ENCODE measurements around the gene COBL.

The COBL gene, protein sequence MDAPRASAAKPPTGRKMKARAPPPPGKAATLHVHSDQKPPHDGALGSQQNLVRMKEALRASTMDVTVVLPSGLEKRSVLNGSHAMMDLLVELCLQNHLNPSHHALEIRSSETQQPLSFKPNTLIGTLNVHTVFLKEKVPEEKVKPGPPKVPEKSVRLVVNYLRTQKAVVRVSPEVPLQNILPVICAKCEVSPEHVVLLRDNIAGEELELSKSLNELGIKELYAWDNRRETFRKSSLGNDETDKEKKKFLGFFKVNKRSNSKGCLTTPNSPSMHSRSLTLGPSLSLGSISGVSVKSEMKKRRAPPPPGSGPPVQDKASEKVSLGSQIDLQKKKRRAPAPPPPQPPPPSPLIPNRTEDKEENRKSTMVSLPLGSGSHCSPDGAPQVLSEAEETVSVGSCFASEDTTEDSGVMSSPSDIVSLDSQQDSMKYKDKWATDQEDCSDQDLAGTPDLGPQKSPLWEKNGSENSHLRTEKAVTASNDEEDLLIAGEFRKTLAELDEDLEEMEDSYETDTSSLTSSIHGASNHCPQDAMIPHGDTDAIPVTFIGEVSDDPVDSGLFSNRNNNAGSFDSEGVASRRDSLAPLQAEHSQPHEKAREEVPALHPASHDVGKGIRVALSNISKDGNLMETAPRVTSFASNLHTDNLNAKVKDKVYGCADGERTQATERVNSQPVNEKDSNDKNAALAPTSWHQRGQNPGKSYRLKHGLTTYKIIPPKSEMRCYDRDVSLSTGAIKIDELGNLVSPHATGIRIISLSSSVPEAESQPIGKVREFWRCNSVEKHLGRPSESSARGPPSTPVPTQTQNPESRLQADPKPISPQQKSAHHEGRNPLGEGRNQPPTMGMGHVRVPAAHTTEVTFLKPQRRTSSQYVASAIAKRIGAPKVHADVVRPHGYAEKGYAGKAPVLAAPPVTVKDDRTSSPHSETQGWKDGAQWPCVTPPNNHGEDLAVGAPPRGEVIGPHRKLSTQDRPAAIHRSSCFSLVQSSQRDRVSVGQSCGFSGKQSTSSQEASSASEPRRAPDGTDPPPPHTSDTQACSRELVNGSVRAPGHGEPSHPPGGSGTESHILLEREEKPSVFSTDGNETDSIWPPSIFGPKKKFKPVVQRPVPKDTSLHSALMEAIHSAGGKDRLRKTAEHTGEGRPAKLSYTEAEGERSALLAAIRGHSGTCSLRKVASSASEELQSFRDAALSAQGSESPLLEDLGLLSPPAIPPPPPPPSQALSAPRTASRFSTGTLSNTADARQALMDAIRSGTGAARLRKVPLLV

DNA sequence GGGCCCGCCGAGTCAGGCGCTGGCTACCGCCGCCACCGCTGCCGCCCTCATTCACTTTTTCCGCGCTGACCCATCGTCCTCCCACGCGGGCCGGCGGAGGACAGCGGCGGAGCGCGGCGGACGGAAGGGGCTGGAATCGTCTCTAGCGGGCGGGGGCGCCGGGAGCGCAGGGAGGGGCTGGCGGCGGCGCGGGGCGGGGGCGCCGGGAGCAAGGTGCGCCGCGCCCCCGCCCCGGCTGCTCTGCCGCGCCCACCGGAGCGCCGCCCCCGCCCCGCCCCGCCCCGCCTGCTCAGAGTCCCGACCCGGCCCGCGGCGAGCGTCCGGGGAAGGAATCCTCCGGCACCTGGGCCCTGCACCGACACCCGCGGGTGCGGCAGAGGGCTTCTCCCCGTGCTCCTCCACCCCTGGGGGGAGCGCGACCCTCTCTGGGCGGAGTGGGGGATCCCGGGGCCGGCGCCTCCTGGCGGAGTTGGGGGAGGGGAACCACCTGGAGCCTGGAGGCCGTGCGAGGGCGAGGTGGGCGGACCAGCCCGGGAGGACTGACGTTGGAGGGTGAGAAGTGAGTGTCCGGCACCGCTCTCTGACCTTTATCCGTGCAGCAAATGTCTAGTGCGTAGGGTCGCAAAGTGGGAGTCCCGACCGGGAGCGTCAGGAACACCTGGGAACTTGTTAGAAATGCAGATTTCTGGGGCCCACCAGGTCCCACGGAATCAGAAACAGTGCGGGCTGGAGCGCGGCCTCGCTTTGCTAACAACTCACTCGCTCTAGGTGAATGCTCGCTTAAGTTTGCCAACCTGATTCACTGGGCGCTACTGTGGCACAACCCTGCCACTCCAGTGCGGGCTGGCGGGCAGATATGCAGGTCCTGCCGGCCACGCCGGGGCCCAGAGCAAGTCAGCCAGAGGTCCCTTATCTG lies at the start of gene COBL:
Gene COBL, minus strand, starts transcription at position 144 of the 916 bp plus-strand sequence. CDS start 176 bp downstream, outside the sequence.
- Histone ChIP-seq H3K4me3 (ENCODE audit: low read depth in 1 of 5, low read length in 5 of 5) (peak within 1 kb of the TSS; percentile 53 to 73 (median 61)), H3K9me3 (ENCODE audit: control insufficient read depth in 5 of 5, low read length in 5 of 5) (no peaks in the 10 kb centered on the region), H3K4me1 (ENCODE audit: control insufficient read depth in 5 of 5, insufficient read depth in 5 of 5, low read length in 5 of 5) (peaks cover 0 to 27% (median 20%) of the 10 kb centered on the region in 5 donors), H3K9ac (ENCODE audit: low read length in 5 of 5) (peak within 1 kb of the TSS in 3 of 5 donors; percentile 55 to 63 (median 62)), H3K27ac (ENCODE audit: low read depth, low read length) (no peak within 1 kb of the TSS), H3K36me3 (ENCODE audit: control insufficient read depth in 5 of 5, insufficient read depth in 5 of 5, low read length in 5 of 5) (no peaks in the 10 kb centered on the region), H3K27me3 (ENCODE audit: control insufficient read depth in 5 of 5, insufficient read depth in 4 of 5, low read length in 5 of 5) (peaks cover 9 to 28% (median 13%) of the 10 kb centered on the region in 5 donors)

GRCh38 chr7:51366172-51366728 lies 49.6 kb upstream of the COBL start:
- Histone ChIP-seq H3K9me3 (ENCODE audit: control insufficient read depth in 5 of 5, low read length in 5 of 5) (peaks cover 0 to 2% (median 0%) of the 10 kb centered on the region in 5 donors), H3K27ac (ENCODE audit: low read depth, low read length) (no peak overlapping the region), H3K4me3 (ENCODE audit: low read depth in 1 of 5, low read length in 5 of 5) (no peak overlapping the region), H3K27me3 (ENCODE audit: control insufficient read depth in 5 of 5, insufficient read depth in 4 of 5, low read length in 5 of 5) (peaks cover 0 to 3% (median 0%) of the 10 kb centered on the region in 5 donors), H3K4me1 (ENCODE audit: control insufficient read depth in 5 of 5, insufficient read depth in 5 of 5, low read length in 5 of 5) (no peaks in the 10 kb centered on the region), H3K36me3 (ENCODE audit: control insufficient read depth in 5 of 5, insufficient read depth in 5 of 5, low read length in 5 of 5) (no peaks in the 10 kb centered on the region), H3K9ac (ENCODE audit: low read length in 5 of 5) (no peak overlapping the region)

DNA sequence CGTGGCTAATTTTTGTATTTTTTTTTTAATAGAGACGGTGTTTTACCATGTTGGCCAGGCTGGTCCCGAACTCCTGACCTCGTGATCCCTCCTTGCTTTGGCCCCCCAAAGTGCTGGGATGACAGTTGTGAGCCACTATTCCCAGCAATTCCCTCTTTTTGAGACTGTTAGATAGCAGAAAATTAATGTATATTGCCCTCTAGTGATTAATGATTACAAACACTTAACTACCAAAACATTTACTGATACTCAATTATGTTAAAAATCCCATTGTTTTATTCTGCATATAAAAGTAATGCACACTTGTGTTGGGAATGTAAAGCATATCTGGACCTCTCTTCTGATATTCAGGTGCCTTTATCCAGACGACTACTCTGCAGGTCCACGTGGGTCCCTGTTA lies 41.2 kb upstream of the COBL start:
- Histone ChIP-seq H3K9me3 (ENCODE audit: control insufficient read depth in 5 of 5, low read length in 5 of 5) (peaks cover 0 to 6% (median 0%) of the 10 kb centered on the region in 5 donors), H3K4me1 (ENCODE audit: control insufficient read depth in 5 of 5, insufficient read depth in 5 of 5, low read length in 5 of 5) (no peaks in the 10 kb centered on the region), H3K9ac (ENCODE audit: low read length in 5 of 5) (no peak overlapping the region), H3K27me3 (ENCODE audit: control insufficient read depth in 5 of 5, insufficient read depth in 4 of 5, low read length in 5 of 5) (no peaks in the 10 kb centered on the region), H3K27ac (ENCODE audit: low read depth, low read length) (no peak overlapping the region), H3K36me3 (ENCODE audit: control insufficient read depth in 5 of 5, insufficient read depth in 5 of 5, low read length in 5 of 5) (no peaks in the 10 kb centered on the region), H3K4me3 (ENCODE audit: low read depth in 1 of 5, low read length in 5 of 5) (no peak overlapping the region)

GRCh38 chr7:51356849-51357516 lies 40.4 kb upstream of the COBL start:
- H3K36me3 ChIP-seq (ENCODE audit: control insufficient read depth in 5 of 5, insufficient read depth in 5 of 5, low read length in 5 of 5), result no peaks in the 10 kb centered on the region
- no peak overlapping the region for H3K4me3 ChIP-seq (ENCODE audit: low read depth in 1 of 5, low read length in 5 of 5)
- no peak overlapping the region for H3K9ac ChIP-seq (ENCODE audit: low read length in 5 of 5)
- H3K27ac ChIP-seq (ENCODE audit: low read depth, low read length), result no peak overlapping the region
- H3K9me3 ChIP-seq (ENCODE audit: control insufficient read depth in 5 of 5, low read length in 5 of 5), result peaks cover 0 to 6% (median 0%) of the 10 kb centered on the region in 5 donors
- peaks cover 0 to 6% (median 0%) of the 10 kb centered on the region in 5 donors for H3K4me1 ChIP-seq (ENCODE audit: control insufficient read depth in 5 of 5, insufficient read depth in 5 of 5, low read length in 5 of 5)
- H3K27me3 ChIP-seq (ENCODE audit: control insufficient read depth in 5 of 5, insufficient read depth in 4 of 5, low read length in 5 of 5), result no peaks in the 10 kb centered on the region

DNA sequence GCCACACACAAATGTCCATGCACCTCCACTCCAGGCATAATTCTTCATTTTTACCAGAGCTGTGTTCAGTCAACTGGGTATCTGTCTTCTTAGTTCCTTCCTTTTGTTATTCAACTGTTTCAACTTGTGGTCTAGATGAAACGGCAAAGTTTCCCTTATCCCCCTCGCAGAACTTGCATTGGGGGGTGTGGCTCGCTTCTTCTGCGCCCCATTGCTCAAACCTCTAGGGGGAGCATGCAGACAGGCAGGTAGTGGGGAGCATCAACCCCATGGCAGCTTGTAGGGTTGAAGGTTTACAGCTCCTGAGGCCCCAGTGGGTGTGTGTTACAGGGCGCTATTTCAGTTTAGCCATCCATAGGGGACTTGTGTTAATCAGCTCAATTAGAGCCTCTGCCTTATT lies 38.3 kb upstream of the COBL start:
- Histone ChIP-seq H3K4me3 (ENCODE audit: low read depth in 1 of 5, low read length in 5 of 5) (no peak overlapping the region), H3K27ac (ENCODE audit: low read depth, low read length) (no peak overlapping the region), H3K36me3 (ENCODE audit: control insufficient read depth in 5 of 5, insufficient read depth in 5 of 5, low read length in 5 of 5) (no peaks in the 10 kb centered on the region), H3K9ac (ENCODE audit: low read length in 5 of 5) (no peak overlapping the region), H3K27me3 (ENCODE audit: control insufficient read depth in 5 of 5, insufficient read depth in 4 of 5, low read length in 5 of 5) (no peaks in the 10 kb centered on the region), H3K9me3 (ENCODE audit: control insufficient read depth in 5 of 5, low read length in 5 of 5) (peaks cover 0 to 6% (median 0%) of the 10 kb centered on the region in 5 donors), H3K4me1 (ENCODE audit: control insufficient read depth in 5 of 5, insufficient read depth in 5 of 5, low read length in 5 of 5) (peaks cover 0 to 12% (median 0%) of the 10 kb centered on the region in 5 donors)

GRCh38 chr7:51354434-51354833 lies 37.8 kb upstream of the COBL start:
- peaks cover 0 to 12% (median 0%) of the 10 kb centered on the region in 5 donors for H3K4me1 ChIP-seq (ENCODE audit: control insufficient read depth in 5 of 5, insufficient read depth in 5 of 5, low read length in 5 of 5)
- peaks cover 0 to 6% (median 0%) of the 10 kb centered on the region in 5 donors for H3K9me3 ChIP-seq (ENCODE audit: control insufficient read depth in 5 of 5, low read length in 5 of 5)
- no peak overlapping the region for H3K27ac ChIP-seq (ENCODE audit: low read depth, low read length)
- H3K27me3 ChIP-seq (ENCODE audit: control insufficient read depth in 5 of 5, insufficient read depth in 4 of 5, low read length in 5 of 5), result no peaks in the 10 kb centered on the region
- no peaks in the 10 kb centered on the region for H3K36me3 ChIP-seq (ENCODE audit: control insufficient read depth in 5 of 5, insufficient read depth in 5 of 5, low read length in 5 of 5)
- H3K4me3 ChIP-seq (ENCODE audit: low read depth in 1 of 5, low read length in 5 of 5), result no peak overlapping the region
- no peak overlapping the region for H3K9ac ChIP-seq (ENCODE audit: low read length in 5 of 5)

- Histone ChIP-seq H3K4me3 (ENCODE audit: low read depth in 1 of 5, low read length in 5 of 5) (no peak overlapping the region), H3K27ac (ENCODE audit: low read depth, low read length) (no peak overlapping the region), H3K4me1 (ENCODE audit: control insufficient read depth in 5 of 5, insufficient read depth in 5 of 5, low read length in 5 of 5) (peaks cover 0 to 12% (median 0%) of the 10 kb centered on the region in 5 donors), H3K9me3 (ENCODE audit: control insufficient read depth in 5 of 5, low read length in 5 of 5) (peaks cover 0 to 6% (median 0%) of the 10 kb centered on the region in 5 donors), H3K9ac (ENCODE audit: low read length in 5 of 5) (no peak overlapping the region), H3K27me3 (ENCODE audit: control insufficient read depth in 5 of 5, insufficient read depth in 4 of 5, low read length in 5 of 5) (no peaks in the 10 kb centered on the region), H3K36me3 (ENCODE audit: control insufficient read depth in 5 of 5, insufficient read depth in 5 of 5, low read length in 5 of 5) (no peaks in the 10 kb centered on the region)
Measured at GRCh38 chr7:51352174-51353100, 35.8 kb upstream of the COBL start.

DNA sequence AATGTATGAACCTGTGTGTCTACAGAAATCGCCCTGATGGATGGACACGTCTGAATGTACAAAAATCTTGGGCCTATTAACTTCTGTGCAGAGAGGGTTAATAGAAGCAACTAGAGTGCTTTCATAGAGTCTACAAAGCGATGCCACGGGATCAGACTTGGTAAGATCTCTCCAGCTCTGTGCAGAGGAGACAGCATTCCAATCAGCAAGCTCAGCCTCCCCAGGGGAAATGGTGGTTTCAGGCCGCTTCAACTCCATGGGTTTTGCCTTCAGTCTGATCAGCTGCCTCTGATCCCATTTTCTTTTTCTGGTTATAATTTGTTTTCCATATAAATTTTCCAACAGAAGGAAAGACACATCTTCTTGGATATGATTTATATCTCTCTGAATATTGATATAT lies 35.1 kb upstream of the COBL start:
- H3K4me3 ChIP-seq (ENCODE audit: low read depth in 1 of 5, low read length in 5 of 5), result no peak overlapping the region
- H3K9ac ChIP-seq (ENCODE audit: low read length in 5 of 5), result no peak overlapping the region
- H3K27me3 ChIP-seq (ENCODE audit: control insufficient read depth in 5 of 5, insufficient read depth in 4 of 5, low read length in 5 of 5), result no peaks in the 10 kb centered on the region
- no peaks in the 10 kb centered on the region for H3K36me3 ChIP-seq (ENCODE audit: control insufficient read depth in 5 of 5, insufficient read depth in 5 of 5, low read length in 5 of 5)
- peaks cover 0 to 6% (median 0%) of the 10 kb centered on the region in 5 donors for H3K9me3 ChIP-seq (ENCODE audit: control insufficient read depth in 5 of 5, low read length in 5 of 5)
- no peak overlapping the region for H3K27ac ChIP-seq (ENCODE audit: low read depth, low read length)
- H3K4me1 ChIP-seq (ENCODE audit: control insufficient read depth in 5 of 5, insufficient read depth in 5 of 5, low read length in 5 of 5), result peaks cover 0 to 12% (median 0%) of the 10 kb centered on the region in 5 donors

Measured in subcutaneous abdominal adipose tissue (tissue), 5 donors.